Left forelimb (tissue), 1 donor: ENCODE data around the gene CMYA5.
"Not testable (repeated sequence)": the region's sequence is repeated elsewhere in the genome, so short reads cannot be mapped to it uniquely, and the experiment has no call there.

Source experiments
- DNase-seq: peaks from one replicate; pipeline ENCODE4 v3.0.0-alpha.2; 2018; ENCODE audit warnings: low spot score

Gene CMYA5

GRCh38 chr5:79689541-79690466 lies at the start of gene CMYA5:
Gene CMYA5 (plus strand): TSS chr5:79689836. CDS start chr5:79689908, 72 bp downstream.
- DNase-seq, result peak; percentile 72

GRCh38 chr5:79640571-79641055 lies 49.0 kb upstream of the CMYA5 start:
- no peak for DNase-seq

- DNase-seq, result no peak
Observed at GRCh38 chr5:79641414-79641813, 48.2 kb upstream of the CMYA5 start.

GRCh38 chr5:79642210-79642609 lies 47.4 kb upstream of the CMYA5 start:
- DNase-seq, result no peak

GRCh38 chr5:79653843-79654242 lies 35.8 kb upstream of the CMYA5 start:
- DNase-seq, result no peak

GRCh38 chr5:79663212-79663611 lies 26.4 kb upstream of the CMYA5 start:
- no peak for DNase-seq

- no peak for DNase-seq
Observed at GRCh38 chr5:79666758-79667157, 22.9 kb upstream of the CMYA5 start.

GRCh38 chr5:79672392-79672791 lies 17.2 kb upstream of the CMYA5 start:
- no peak for DNase-seq

GRCh38 chr5:79676354-79676753 lies 13.3 kb upstream of the CMYA5 start:
- DNase-seq, result not testable (repeated sequence)

- DNase-seq, result not testable (repeated sequence)
Observed at GRCh38 chr5:79682102-79682501, 7.5 kb upstream of the CMYA5 start.

GRCh38 chr5:79684782-79685181 lies 4.9 kb upstream of the CMYA5 start:
- DNase-seq, result no peak

GRCh38 chr5:79685627-79686026 lies 4.0 kb upstream of the CMYA5 start:
- DNase-seq, result no peak

GRCh38 chr5:79686799-79687198 lies 2.8 kb upstream of the CMYA5 start:
- no peak for DNase-seq

- no peak for DNase-seq
Observed at GRCh38 chr5:79687889-79688288, 1.7 kb upstream of the CMYA5 start.

GRCh38 chr5:79691007-79691406 lies 1.4 kb downstream of the CMYA5 start:
- DNase-seq, result no peak

- DNase-seq, result no peak
Observed at GRCh38 chr5:79692596-79692995, 3.0 kb downstream of the CMYA5 start.

- no peak for DNase-seq
Observed at GRCh38 chr5:79694183-79694582, 4.5 kb downstream of the CMYA5 start.

- DNase-seq, result no peak
Observed at GRCh38 chr5:79694652-79695051, 5.0 kb downstream of the CMYA5 start.

GRCh38 chr5:79695526-79695925 lies 5.9 kb downstream of the CMYA5 start:
- DNase-seq, result no peak

- no peak for DNase-seq
Observed at GRCh38 chr5:79697222-79698170, 7.9 kb downstream of the CMYA5 start.

- DNase-seq, result no peak
Observed at GRCh38 chr5:79699763-79700400, 10.2 kb downstream of the CMYA5 start.
